Measurements from ENCODE around the gene CIBAR2.
"Not testable (repeated sequence)": the region's sequence is repeated elsewhere in the genome, so short reads cannot be mapped to it uniquely, and the experiment has no call there.

CIBAR2 gene

DNA sequence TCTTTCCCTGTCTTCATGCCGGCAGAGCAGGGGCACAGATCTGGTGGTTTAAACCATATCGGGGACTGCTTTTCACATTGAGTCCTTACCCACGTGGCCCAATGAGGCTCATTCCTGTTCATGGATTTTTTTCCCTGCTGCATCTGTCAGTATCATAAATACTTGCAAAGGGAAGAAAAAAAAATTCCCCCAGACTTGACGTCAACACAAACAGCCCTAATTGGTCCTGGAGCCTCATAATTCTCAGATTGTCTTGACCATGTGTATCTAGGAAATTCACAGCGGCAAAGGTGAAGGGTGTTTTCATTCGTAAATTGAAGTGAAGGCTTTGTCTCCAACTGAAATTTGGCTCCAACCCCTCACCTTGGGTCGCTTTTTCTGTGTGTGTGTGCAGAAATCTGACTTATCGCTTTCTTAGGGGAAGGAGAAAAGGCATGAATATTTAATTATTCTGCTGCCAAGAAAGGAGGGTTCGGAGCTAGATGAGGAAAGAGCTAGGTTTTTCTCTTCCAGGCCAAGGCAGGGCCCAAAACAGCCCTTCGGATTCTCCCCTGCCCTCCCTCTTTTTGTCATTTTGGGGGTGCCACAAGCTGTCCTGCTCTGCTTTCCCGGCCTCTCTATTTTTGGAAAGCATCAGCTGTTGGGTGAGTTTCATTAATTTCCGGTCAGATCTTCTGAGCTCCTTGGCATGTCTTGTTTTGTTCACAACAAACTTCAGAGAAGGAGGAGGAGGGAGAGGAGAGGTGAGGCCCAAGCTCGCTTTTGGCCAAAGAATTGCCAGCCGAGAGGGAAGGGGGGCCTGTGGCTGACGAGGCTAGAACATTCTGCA is 17.8 kb upstream of the CIBAR2 start:
- FAIRE-seq = no peak
- no peak for DNase-seq (ENCODE audit: extremely low spot score, insufficient read length, low read depth)

DNA sequence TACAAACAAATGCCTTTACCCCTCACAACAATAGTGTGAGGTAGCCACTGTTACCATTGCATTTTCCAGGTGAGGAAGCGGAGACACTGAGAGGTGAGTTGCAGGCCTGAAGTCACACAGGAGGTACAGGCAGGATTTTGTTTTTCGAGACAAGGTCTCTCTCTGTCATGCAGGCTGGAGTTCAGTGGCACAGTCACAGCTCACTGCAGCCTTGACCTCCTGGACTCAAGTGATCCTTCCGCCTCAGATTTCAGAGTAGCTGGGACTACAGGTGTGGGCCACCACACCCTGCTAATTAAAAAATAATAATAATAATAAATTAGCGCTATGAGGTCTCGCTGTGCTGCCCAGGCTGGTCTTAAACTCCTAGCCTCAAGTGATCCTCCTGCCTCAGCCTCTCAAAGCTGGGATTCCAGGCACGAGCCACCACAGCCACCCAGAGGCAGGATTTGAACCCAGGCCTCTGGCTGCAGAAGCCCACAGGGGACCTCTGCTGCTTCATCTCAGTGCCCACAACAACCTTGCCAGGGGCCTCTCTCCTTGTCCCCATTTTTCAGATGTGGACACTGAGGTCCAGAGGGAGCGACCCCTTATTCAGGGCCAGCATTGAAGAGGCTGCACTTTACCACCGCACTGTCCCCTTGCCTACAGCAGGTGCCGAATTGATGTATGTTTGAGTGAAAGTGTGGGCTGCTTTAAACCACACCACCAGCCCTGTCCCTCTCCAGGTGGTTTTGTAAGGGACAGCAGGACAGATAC is 16.0 kb upstream of the CIBAR2 start:
- DNase-seq (ENCODE audit: extremely low spot score, insufficient read length, low read depth) (no peak), FAIRE-seq (no peak)

DNA sequence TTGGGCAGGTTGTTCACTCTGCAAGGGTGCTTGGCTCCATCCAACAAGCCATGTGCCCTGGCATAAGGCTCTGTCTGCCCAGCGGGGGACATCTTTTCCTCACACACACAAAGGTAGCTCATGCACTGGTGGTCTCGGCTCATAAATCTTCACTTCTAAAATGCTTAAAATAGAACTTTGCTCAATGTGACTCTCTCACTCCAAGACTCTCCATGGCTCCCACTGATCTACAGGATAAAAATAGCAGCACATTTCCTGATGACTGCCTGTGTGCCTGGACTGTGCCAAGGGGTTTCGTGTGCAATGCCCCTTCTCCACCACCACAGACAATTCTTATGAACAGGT is 15.1 kb upstream of the CIBAR2 start:
- no peak for DNase-seq (ENCODE audit: extremely low spot score, insufficient read length, low read depth)
- no peak for FAIRE-seq

DNA sequence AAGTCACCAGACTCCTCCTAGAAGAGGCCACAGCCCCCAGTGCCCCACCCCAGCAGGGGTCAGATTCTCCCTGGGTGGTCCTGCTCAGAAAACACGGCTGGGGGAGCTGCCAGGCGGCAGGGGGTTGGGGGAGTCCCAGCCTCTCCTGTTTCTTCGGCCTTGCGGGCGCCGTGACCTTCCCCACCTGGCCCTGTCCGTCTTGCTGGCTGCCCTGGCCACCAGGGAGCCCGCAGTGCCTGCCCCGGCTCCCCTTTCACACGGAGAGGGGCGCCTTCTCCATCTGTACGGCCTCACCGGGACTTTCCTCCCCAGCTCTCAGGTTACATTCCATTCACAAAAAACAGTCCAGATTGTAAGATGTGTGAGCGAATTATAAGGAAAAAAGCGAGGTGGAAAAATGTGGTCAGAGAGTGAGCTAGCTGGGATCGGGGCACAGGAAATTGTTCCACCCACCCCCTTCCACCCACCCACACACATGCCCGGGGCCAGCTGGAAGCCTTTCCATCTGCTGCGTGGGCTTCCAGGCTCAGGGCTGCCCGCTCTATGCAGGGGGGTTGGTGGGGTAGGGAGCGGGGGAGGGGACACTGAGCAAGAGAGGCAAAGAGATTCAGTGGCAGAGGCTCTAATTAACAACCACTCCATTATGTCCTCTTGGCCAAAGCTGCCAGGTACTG is 14.6 kb upstream of the CIBAR2 start:
- FAIRE-seq (no peak), DNase-seq (ENCODE audit: extremely low spot score, insufficient read length, low read depth) (no peak)

DNA sequence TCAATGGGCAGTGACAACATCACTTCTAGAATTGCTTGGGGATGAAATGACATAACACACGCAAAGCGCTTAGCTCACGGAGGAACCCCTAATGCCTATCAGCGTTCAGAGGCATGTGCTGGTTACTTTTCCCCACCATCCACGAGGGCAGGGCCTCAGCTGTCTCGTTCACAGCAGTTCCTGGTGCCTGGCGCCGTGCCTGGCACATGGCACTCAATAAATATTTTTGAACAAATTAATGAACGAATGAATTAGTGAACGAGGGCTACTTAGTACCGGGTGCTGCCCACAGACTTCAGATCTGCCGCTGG is 14.1 kb upstream of the CIBAR2 start:
- FAIRE-seq (no peak), DNase-seq (ENCODE audit: extremely low spot score, insufficient read length, low read depth) (no peak)

DNA sequence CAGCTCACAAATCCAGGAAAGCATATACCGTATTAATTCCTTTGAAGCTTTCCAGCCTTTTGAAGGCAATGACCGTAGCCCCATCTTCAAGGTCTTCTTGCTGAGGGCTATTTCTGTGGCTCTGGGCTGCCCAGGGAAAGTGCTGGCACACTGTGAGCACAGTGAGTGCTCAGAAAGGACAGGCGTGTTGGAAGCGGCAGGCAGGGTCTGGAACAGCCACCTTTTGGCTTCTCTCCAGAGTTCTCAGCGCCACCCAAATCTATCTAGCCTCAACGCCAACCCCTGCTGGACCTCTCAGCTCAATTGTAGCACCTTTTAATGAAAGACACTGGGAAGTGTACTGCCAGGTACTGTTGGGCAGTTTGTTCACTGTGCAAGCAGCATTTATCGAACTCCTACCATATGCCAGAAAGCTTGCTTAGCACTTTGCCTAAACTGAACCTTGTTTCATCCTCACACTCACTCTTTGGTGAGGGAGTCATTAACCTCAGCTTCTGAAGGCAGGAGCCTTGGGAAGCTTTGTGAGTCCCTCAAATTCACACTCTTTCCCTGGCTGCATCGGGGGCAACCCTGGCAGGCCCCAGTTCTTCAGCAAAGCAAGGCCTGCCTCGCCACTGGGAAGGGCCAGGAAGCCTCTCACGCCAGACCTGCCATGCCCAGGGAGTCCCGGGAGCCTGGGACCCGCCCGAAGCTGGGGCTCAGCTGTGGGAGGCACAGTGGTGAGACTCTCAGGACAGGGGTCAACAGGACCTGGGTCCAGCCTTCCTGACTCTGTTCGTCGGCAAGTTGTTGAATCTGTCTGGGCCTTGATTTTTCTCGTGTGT is 13.5 kb upstream of the CIBAR2 start:
- no peak for FAIRE-seq

DNA sequence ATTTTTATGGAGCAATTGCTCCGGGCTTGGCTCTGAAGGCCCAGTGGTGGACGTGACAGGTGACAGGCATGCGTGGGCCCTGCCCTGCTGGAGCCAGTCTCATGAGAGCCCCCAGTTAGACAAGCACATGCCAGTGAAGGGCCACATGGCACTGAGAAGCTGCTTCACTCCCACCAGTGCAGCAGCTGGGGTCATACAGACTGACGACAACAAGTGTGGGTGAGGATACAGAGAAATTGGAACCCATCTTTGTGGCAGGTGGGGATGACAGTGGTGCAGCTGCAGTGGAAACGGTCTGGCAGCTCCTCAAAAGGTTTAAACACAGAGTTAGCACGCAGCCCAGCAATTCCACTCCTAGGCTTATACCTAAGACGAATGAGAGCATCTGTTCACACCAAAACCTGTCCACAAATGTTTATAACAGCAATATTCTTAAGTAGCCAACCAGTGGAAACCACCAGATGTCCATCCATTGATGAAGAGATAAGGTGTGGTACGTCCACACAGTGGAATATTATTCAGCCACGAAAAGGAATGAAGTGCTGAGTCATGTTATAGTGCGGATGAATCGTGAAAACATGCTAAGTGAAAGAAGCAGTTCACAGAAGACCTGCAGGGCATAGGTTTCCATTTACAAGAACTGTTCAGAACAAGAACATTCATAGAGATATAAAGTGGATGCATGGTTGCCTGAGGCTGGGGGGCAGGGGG is 12.5 kb upstream of the CIBAR2 start:
- no peak for FAIRE-seq
- no peak for DNase-seq (ENCODE audit: extremely low spot score, insufficient read length, low read depth)

More for the DNA sequence above, 13.5 kb upstream of the CIBAR2 start:
- DNase-seq (ENCODE audit: extremely low spot score, insufficient read length, low read depth) = no peak

DNA sequence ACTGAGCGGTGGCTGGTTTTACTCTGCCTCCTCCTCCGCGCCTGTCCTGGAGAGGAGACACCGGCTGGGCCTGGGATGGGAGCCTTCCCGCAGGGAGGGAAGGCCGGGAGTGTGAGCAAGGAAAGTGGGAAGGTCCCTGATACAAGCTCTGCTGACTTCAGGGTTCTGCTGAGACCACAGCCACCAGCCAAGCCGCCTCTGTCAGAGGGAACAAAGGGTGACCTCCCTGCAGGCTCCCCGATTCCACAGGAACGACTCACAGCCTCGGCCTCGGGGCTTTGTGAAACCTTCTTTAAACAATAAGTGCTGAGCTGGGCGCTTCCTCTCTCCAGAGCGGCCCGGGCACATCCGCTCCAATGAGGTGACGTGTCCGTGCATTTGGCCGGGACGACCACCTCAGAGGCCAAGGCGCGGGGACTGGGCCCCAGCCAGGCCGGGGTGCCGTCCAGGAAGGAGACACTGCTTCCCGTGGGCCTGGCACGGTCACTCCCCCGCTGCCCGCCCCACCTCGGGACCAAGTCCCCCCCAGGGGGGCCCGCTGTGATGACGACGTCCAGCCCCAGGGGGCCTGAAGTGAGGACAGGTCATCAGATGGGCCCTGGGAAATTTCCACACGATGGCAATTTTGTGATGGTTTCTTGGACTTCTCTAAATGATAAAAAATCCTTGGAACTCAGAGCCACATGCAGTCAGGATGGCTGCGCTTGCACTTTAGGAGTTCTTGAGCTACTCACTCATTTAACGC is 11.8 kb upstream of the CIBAR2 start:
- FAIRE-seq = no peak
- no peak for DNase-seq (ENCODE audit: extremely low spot score, insufficient read length, low read depth)

DNA sequence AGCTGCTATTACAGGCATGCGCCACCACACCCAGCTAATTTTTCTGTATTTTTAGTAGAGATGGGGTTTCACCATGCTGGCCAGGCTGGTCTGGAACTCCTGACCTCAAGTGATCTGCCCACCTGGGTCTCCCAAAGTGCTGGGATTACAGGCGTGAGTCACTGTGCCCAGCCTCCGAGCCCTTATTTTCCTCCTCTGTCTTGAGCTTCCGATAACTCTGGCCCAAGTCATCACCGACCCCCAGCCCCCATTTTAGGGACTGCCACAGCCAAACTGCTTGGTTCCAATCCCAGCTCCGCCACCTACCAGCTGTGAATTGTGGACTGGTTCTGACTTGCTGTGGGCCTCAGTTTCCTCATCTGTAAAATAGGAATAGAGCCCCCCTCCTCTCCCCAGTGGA is 11.2 kb upstream of the CIBAR2 start:
- not testable (repeated sequence) for FAIRE-seq; DNase-seq (ENCODE audit: extremely low spot score, insufficient read length, low read depth)

DNA sequence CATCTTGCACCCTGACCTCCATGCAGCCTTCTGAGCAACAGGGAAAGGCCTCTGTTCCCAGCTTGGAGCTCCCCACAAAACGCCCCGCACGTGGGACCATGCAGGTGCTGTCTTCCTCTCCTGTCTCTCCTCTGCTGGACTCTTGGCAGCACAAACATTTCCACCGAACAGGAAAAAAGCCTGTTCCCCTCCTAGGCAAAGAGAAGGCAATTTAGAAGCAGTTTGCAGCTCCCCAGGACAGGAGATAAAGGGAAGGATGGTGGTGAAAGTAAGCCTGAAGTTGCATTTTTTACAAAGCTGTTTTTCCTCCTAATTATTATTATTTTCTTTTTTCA is 7.7 kb upstream of the CIBAR2 start:
- FAIRE-seq = no peak

DNA sequence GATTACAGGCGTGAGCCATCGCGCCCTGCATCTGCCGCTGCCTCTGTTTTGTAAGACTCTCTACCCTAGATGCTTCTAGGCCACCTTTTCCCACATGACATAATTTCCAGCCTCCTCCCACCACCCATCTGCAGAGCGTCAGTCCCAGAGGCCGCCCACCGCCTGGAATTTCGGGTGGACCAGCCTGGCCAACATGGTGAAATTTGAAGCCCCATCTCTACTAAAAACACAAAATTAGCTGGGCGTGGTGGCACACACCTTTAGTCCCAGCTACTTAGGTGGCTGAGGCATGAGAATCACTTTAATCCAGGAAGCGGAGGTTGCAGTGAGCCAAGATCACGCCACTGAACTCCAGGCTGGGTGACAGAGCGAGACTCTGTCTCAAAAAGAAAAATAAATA is 5.1 kb upstream of the CIBAR2 start:
- FAIRE-seq = no peak
- DNase-seq (ENCODE audit: extremely low spot score, insufficient read length, low read depth) = no peak

More for the DNA sequence above, 7.7 kb upstream of the CIBAR2 start:
- DNase-seq (ENCODE audit: extremely low spot score, insufficient read length, low read depth) = no peak

DNA sequence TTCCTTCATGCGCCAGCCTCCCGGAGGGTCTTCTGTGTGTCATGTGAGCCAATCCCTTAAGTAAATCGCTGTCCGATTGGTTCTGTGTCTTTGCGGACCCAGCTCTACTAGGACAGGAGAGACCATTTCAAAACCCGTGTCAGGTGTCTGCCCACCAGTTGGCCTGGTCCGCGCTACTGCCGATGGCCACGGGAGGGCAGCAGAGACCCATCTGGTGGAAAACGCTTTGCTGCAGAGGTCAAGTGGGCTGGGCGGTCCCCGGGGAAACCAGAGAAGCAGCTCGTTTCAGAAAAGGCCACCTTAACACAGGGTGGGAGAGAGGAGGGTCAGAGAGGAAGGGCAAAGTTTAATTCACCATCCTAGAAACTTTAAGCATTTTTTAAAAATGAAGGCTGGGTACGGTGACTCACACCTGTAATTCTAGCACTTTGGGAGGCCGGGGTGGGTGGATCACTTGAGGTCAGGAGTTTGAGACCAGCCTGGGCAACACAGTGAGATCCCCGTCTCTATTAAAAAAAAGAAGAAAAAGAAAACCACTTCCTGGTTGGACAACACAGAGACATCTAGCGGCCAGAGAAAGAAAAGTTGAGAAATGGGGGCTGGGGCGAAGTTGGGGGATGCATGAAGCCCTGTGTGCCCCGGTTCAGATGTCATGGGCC is 2.8 kb upstream of the CIBAR2 start:
- FAIRE-seq = peak; percentile 92

DNA sequence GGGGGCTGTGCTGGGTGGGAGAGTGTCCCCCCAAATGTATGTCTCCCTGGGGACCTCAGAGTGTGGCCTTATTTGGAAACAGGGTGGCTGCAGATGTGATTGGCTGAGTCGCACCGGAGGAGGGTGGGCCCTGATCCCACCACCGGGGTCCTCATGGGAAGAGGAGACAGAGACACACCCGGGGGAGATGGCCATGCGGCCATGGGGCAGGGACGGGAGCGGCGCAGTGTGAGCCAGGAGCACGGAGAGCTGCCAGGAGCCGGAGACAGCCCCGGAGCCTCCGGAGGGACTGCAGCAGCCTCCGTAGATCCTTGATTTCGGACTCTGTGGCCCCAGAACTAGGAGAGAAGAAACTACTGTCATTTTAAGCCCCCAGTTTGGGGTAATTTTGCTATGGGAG is 1.6 kb upstream of the CIBAR2 start:
- FAIRE-seq = no peak

More for the DNA sequence above, 2.8 kb upstream of the CIBAR2 start:
- DNase-seq (ENCODE audit: extremely low spot score, insufficient read length, low read depth) = peak; percentile 89

DNA sequence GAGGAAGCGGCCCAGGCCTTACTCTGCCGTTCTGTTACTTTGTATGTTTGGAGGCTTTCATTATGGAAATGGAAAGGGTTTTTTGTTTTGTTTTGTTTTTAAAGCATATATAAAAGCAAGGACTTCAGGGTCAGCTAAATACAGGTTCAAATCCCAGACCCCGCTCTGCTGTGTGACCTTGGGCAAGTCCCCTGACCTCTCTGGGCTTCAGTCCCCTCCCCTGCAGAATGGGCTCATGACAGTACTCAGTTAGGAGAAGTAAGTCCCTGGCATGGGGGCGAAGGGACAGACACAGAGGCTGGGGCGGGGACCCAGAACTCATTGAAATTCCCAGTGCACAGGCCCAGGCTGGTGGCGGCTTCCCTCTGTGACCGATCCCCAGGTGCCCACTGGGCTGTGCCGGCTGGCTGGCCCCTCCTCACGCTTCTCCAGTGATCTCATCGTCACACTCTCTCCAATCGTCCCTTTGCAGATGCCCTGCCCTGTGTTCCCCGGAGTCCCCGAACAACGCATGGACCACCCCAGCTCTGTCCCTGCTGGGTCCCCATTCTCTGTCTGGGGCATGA is 979 bp upstream of the CIBAR2 start:
- no peak for FAIRE-seq
- no peak for DNase-seq (ENCODE audit: extremely low spot score, insufficient read length, low read depth)

More for the DNA sequence above, 1.6 kb upstream of the CIBAR2 start:
- DNase-seq (ENCODE audit: extremely low spot score, insufficient read length, low read depth) = no peak

DNA sequence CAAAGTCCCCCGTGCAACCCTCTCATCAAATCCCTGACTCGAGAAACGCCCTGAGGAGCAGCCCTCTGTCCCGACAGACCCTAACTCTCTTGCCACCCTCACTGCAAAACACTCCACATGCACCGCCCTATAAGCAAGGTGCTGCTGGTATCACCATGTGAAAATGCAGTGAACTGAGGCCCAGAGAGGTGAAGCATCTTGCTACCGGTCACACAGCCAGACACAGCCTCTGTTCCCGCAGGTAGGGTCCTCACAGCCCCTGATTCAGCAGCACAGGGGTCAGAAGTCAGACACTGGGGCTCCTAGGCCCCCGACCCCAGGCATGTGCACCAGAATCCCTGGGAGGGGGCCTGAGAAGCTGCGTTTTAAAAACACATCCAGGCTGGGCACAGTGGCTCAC is 1.1 kb downstream of the CIBAR2 start:
- FAIRE-seq = no peak
- no peak for DNase-seq (ENCODE audit: extremely low spot score, insufficient read length, low read depth)

DNA sequence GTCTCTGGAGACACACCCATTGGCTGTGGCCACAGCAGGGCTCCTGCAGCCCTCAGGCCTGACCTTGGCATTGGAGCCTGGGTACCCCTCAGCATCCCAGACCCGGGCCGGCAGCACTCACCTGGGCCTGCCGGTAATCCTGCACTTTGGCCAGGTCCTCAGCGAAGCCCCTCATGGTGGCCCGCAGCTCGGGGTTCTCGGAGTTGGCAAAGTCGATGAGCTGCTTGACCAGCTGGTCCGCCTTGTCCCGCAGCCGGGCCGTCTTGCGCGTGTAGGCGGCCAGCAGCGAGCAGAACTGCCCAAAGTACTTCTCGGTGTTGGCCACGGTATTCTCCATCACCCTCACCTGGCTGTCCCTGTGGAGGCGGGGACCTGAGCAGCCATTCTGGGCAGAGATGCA is 2.2 kb downstream of the CIBAR2 start:
- DNase-seq (ENCODE audit: extremely low spot score, insufficient read length, low read depth) = no peak
- no peak for FAIRE-seq

DNA sequence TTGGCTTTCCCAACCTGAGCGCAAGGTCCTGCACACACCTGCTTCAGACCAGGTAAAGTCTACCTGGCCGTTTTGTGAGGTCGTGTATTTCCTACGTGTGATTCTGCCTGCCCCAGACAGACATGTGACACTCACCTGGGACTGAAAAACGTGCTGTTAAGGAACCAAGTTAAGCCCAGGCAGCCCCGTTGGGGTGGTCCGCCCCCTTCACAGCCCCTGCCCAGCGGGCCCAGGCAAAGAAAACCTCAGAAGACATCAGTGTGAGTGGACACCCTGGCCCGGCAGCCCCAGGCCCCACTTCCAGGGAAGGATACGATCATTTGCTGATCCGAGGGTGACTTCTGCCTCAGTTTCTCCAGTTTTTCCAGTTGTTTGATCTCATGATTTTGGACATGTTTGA is 4.7 kb downstream of the CIBAR2 start:
- FAIRE-seq = no peak
- no peak for DNase-seq (ENCODE audit: extremely low spot score, insufficient read length, low read depth)

DNA sequence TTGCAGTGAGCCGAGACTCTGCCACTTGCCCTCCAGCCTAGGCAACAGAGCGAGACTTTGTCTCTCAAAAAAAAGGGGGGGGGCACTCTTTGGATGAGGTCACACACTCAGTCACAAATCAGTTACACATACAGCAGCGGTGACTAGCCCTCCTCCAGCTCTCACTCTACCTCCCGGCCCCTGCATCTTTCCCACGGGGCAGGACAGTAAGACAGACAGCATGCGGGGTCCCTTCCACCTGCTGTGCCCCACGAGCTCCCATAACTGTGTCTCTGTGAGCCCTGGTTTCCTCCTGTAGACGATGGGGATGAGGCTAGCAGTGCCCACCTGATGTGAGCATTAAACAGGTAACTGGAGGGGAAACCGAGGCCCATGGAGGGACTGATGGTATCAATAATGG is 5.2 kb downstream of the CIBAR2 start:
- FAIRE-seq = no peak
- no peak for DNase-seq (ENCODE audit: extremely low spot score, insufficient read length, low read depth)

Data from GM18507 (cell line).